Mononuclear cell (primary cell): ENCODE data around the gene ARFGEF2. TPM values are rescaled to one million over a fixed set of nuclear protein-coding genes. Genes with fewer than 3 reads are reported as not detected.
"Not testable (repeated sequence)": the region's sequence is repeated elsewhere in the genome, so short reads cannot be mapped to it uniquely, and the experiment has no call there.

Source experiments
- H3K27me3 ChIP-seq: 2 replicates; pipeline ENCODE4 v1.6.0; 2011; ENCODE audit warnings: low read length, control low read depth; ENCODE audit not compliant: insufficient read depth
- H3K4me1 ChIP-seq: 2 replicates; pipeline ENCODE4 v1.5.1; 2011; ENCODE audit warnings: mild to moderate bottlenecking, low read length, control low read depth; ENCODE audit not compliant: insufficient read depth
- H3K4me3 ChIP-seq: 2 replicates; pipeline ENCODE4 v1.5.1; 2011; ENCODE audit warnings: mild to moderate bottlenecking, low read length, moderate library complexity
- H3K9me3 ChIP-seq: 2 replicates; pipeline ENCODE4 v1.5.1; 2011; ENCODE audit warnings: low read depth, mild to moderate bottlenecking, control low read depth, low read length
- total RNA-seq: library from RNA; depleted of rRNA; stranded (reverse); fragments of >200 nt; gene quantifications from one replicate; pipeline ENCODE4 v1.2.3, GENCODE V29; 2012

The ARFGEF2 gene
- total RNA-seq, 1 donor = 35.1 TPM

DNA sequence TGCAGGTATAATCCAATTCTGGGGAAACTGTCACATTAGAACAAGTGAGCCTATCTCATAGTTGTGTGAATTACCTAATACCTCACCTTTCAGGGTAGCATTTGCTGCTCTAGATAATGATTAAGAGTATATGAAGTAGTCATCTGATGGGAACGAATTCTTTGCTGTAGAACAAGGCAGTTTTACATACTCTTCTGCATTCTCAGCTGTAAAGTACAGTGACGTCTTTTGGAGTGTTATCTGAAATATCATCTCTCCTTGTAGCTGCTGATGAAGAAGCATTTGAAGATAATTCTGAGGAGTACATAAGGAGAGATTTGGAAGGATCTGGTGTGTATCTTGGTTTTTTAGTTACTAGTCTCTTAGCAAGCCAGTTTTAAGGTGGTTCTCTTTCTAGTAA, 153.0 kb downstream of the ARFGEF2 start:
- Histone ChIP-seq H3K4me1 (no peaks in the 10 kb centered on the region), H3K4me3 (no peak overlapping the region), H3K27me3 (no peaks in the 10 kb centered on the region), H3K9me3 (no peaks in the 10 kb centered on the region)

DNA sequence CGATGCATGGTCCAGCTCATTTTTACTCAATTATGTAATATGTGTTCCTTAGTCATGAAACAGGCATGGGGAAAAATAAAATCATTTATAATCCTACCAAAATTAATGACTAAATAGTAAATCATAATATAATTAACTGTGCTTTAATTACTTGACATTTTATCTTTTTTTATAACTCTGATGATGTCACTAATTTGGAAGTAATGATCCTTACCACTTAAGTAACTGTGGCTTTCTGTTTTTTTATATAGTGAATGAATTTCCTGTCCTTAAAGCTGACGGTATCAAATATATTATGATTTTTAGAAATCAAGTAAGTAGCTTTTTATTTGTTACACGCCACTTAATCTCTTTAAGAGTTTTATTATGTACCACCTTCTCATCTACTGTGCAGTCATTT, 156.8 kb downstream of the ARFGEF2 start:
- H3K27me3 ChIP-seq = no peaks in the 10 kb centered on the region
- no peak overlapping the region for H3K4me3 ChIP-seq
- H3K4me1 ChIP-seq = no peaks in the 10 kb centered on the region
- no peaks in the 10 kb centered on the region for H3K9me3 ChIP-seq

DNA sequence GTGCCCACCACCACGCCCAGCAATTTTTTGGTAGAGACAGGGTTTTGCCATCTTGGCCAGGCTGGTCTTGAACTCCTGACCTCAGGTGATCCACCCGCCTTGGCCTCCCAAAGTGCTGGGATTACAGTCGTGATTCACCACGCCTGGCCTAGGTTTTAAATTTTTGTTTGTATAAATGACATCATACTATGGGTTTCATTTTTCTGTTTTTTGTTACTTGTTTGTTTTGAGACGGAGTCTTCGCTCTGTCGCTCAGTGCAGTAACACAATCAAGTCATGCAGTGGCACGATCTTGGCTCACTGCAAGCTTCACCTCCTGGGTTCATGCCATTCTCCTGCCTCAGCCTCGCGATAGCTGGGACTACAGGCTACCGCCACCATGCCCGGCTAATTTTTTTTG, 160.8 kb downstream of the ARFGEF2 start:
- H3K27me3 ChIP-seq, H3K4me1 ChIP-seq, H3K4me3 ChIP-seq, H3K9me3 ChIP-seq: not testable (repeated sequence)

Other genes with a start within 250 kb of the ARFGEF2 start
- gene PREX1, start 93.7 kb upstream of the ARFGEF2 start, total RNA-seq = 128 TPM
- gene CSE1L, start 124.6 kb downstream of the ARFGEF2 start, total RNA-seq = 33.6 TPM